22Rv1 (cell line): Measurements from ENCODE around the gene GPR150.

ENCODE experiments used
- CTCF ChIP-seq: fragments of 450-650 bp; IDR thresholded peaks from 2 replicates; pipeline ENCODE4 v1.5.1; 2017; ENCODE audit warnings: mild to moderate bottlenecking
- ZFX ChIP-seq: fragments of 450-650 bp; IDR thresholded peaks from 2 replicates; pipeline ENCODE4 v1.6.1; 2017; ENCODE audit warnings: antibody characterized with exemption, borderline replicate concordance

DNA sequence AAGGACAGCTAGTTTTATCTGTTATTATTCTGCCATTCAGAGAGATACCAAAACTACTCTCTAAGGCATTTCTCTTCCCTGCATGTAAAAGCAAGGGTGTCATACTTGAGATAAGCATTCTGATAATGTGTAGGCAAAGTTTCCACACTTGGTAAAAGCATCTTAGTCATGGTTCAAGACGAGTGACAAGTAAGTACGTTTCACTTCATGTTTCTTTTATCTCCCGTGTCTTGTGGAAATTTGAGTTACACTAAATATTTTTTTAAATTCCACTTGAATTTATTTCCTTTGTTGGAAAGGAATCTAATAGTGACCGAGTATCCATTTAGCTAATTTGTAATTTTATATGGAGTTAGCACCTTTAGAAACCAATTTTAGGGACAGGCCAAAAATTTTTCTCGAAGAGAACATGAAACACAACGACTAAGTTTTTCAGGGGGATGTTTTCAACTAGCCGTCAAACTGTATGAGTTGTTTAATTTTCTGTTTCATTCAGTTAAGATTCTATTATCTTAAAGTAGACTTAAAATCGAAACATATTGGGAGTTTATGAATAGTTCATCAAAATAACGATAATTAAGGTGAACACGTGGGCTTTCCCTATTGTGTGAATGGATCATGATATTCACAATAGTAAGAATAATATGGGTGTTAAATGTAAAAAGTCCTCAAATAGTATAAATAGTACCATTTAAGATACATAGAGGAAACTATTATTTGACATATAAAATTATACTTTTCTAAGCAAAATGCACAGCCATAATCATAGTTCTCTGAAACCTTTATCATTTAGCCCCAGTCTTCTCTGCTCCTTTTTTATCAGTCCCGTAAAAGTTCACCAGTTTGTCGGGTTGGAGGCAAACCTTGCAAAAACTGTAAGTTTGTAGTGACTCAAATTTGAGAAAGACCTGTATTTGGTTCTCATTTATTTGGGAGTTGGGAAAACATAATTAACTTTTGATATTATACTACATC is 28.3 kb downstream of the GPR150 start:
- TF ChIP-seq CTCF (no peak), ZFX (no peak)
